GM21576 (cell line): ENCODE data around the gene SIRT7.

ENCODE experiments used
- ATAC-seq: cut with Tn5 transposase; IDR thresholded peaks from one replicate; pipeline ENCODE4 v1.9.1; 2021; ENCODE audit warnings: mild to moderate bottlenecking, moderate library complexity; ENCODE audit not compliant: unreplicated experiment

Gene SIRT7

GRCh38 chr17:81867170-81867990 lies 50.6 kb downstream of the SIRT7 start:
- ATAC-seq = no peak

- ATAC-seq = no peak
These were observed 51.4 kb downstream of the SIRT7 start for GRCh38 chr17:81866440-81867169.

GRCh38 chr17:81865733-81866439 lies 52.1 kb downstream of the SIRT7 start:
- ATAC-seq = no peak

- no peak for ATAC-seq
These were observed 52.6 kb downstream of the SIRT7 start for GRCh38 chr17:81865358-81865732.

- ATAC-seq = no peak
These were observed 53.9 kb downstream of the SIRT7 start for GRCh38 chr17:81863833-81864768.

- no peak for ATAC-seq
These were observed 54.8 kb downstream of the SIRT7 start for GRCh38 chr17:81863123-81863675.
